Measurements from ENCODE around the gene CNDP2.
"Not testable (repeated sequence)": the region's sequence is repeated elsewhere in the genome, so short reads cannot be mapped to it uniquely, and the experiment has no call there.

Gene CNDP2

GRCh38 chr18:74519320-74520095, 23.3 kb downstream of the CNDP2 start:
- DNase-seq, result no peak

GRCh38 chr18:74520096-74520833, 24.1 kb downstream of the CNDP2 start:
- DNase-seq, result no peak

- DNase-seq, result no peak
Observed at GRCh38 chr18:74521068-74521725, 25.0 kb downstream of the CNDP2 start.

GRCh38 chr18:74522635-74523548, 26.7 kb downstream of the CNDP2 start:
- no peak for DNase-seq

GRCh38 chr18:74524097-74524496, 27.9 kb downstream of the CNDP2 start:
- DNase-seq, result no peak

- not testable (repeated sequence) for DNase-seq
Observed at GRCh38 chr18:74524915-74525314, 28.8 kb downstream of the CNDP2 start.

- DNase-seq, result no peak
Observed at GRCh38 chr18:74525741-74526140, 29.6 kb downstream of the CNDP2 start.

- no peak for DNase-seq
Observed at GRCh38 chr18:74526488-74526887, 30.3 kb downstream of the CNDP2 start.

- no peak for DNase-seq
Observed at GRCh38 chr18:74528478-74528877, 32.3 kb downstream of the CNDP2 start.

- no peak for DNase-seq
Observed at GRCh38 chr18:74528913-74529312, 32.8 kb downstream of the CNDP2 start.

- no peak for DNase-seq
Observed at GRCh38 chr18:74529378-74529777, 33.2 kb downstream of the CNDP2 start.

GRCh38 chr18:74529811-74530583, 33.8 kb downstream of the CNDP2 start:
- DNase-seq, result no peak

- DNase-seq, result no peak
Observed at GRCh38 chr18:74530584-74530862, 34.4 kb downstream of the CNDP2 start.

GRCh38 chr18:74531043-74531442, 34.9 kb downstream of the CNDP2 start:
- DNase-seq, result no peak

GRCh38 chr18:74532511-74533025, 36.4 kb downstream of the CNDP2 start:
- no peak for DNase-seq

- DNase-seq, result no peak
Observed at GRCh38 chr18:74533666-74534065, 37.5 kb downstream of the CNDP2 start.

GRCh38 chr18:74534150-74534969, 38.2 kb downstream of the CNDP2 start, which contains the start of gene CNDP1:
Gene CNDP1 (plus strand): TSS chr18:74534500. CDS start chr18:74534668, 168 bp downstream.
- no peak for DNase-seq

GRCh38 chr18:74534981-74535649, 39.0 kb downstream of the CNDP2 start:
- no peak for DNase-seq

GRCh38 chr18:74539289-74539688, 43.1 kb downstream of the CNDP2 start:
- no peak for DNase-seq
